Superior temporal gyrus (tissue), 1 donor: ENCODE measurements around the gene RFLNA.

Experiments
- DNase-seq: peaks from one replicate; pipeline ENCODE4 v3.0.0-alpha.2; 2016; ENCODE audit errors: extremely low spot score

RFLNA gene

GRCh38 chr12:124294780-124295341 lies at the start of gene RFLNA:
Gene RFLNA, plus strand, starts transcription at chr12:124295093. Its CDS starts 337 bp downstream, at chr12:124295430.
- DNase-seq, result no peak

DNA sequence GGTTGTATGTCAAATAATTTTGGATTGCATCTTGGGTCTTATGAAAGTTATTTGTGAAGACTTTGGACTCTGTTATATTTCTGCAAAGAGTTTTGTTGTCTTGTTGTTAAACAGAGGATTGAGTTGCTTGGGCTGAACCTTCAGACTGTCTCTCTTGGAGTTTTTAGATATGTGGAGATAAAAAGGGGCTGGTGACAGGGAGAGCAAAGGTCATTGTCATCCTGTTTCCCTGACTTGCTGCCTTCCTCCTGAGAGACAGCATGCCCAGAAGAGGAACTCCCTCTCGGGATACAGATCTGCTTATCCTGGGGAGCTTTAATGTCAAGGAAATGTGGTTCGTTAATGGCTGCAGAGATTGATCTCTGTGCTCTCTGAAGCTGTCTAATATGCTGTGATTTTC lies 47.6 kb upstream of the RFLNA start:
- DNase-seq, result no peak

GRCh38 chr12:124248941-124249825 lies 45.7 kb upstream of the RFLNA start:
- DNase-seq, result no peak

- DNase-seq, result no peak
These were observed 43.7 kb upstream of the RFLNA start for GRCh38 chr12:124251186-124251585.

GRCh38 chr12:124252964-124253363 lies 41.9 kb upstream of the RFLNA start:
- DNase-seq, result no peak

- DNase-seq, result no peak
These were observed 40.8 kb upstream of the RFLNA start for GRCh38 chr12:124254126-124254525.

DNA sequence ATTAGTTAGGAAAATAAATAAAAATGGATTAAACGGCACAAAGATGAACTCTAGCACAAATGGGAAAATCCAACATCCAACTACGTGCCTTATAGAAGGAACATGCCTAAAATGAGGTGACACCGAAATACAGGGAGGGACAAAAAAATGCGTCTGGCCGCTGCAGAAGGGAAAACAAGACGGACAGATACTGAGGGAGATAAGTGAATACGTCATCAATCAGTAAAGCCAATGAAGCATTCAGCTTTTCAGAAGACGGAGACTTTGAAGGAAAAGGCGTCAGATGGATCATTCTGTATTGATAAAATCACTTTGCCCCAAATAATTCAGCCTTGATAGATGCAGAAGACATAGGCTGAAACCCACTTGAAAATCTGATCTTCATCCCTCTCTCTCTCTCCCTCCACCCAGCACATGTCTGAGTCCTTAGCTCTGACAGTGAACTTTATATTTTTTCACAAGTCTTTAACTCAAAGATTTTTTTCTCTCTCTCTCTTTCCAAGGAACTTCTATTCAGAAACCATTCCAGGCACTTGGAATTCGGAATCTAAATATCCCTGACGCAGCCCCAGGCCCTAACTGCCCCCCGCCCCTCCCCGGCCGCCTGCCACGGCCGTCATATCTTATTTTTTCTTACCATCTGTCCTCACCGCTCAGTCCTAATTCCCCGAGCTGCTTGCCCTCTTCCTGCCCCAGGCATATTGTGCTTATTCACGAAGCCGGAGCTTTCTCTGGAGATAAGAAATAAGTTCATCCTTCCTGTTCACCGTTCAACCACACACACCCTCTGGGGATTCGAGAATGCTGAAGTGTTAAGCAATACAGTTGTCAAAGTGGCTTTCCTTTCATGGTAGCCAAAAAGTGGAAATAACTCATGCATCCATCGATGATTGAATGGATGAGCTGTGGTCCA lies 35.5 kb upstream of the RFLNA start:
- no peak for DNase-seq

DNA sequence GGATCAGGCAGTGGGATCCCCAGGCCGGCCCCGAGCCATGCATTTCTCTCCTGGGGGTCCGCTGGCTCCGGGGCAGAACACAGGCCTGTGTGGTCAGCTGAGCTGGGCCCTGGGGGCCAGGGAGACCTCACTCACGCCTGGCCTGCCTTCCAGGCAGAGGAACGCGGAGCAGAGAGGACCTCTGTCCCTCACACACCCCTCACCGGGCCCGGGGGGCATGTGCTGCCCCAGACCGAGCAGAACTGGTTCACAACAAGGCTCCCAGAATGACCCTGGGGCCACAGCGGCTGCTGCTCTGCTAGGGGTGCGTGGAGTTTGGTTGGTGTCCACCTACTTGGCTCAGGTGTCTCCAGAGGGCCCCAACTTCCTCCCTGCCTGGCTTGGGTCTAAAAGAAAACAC lies 33.0 kb upstream of the RFLNA start:
- no peak for DNase-seq

DNA sequence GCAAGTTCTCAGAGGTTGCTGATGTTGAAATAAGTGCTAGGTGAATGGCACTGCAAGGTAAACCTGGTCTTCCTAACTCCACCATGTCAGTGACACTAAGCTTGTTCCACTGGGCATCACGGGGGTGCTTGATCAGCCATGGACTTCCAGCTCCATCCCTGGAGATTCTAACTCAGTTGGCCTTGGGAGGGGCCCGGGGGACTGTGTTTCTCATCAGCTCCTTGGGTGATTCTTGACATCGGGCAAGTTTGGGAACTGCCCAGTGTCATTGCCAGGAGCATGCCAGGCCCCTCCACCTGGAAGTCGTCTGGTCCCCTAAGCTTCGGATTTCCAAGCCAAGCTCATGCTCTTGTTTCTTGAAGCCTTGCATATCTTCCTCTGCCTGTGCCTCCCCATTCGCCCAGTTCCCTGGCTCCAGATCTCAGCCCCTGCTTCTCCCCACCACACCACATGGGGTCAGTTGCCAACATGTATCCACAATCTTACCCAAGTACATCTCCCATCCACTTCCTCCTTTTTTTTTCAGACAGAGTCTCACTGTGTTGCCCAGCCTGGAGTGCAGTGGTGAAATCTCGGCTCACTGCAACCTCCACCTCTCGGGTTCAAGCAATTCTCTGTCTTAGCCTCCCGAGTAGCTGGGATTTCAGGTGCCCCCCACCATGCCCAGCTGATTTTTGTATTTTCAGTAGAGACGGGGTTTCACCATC lies 30.7 kb upstream of the RFLNA start:
- DNase-seq, result no peak

GRCh38 chr12:124264879-124265278 lies 30.0 kb upstream of the RFLNA start:
- DNase-seq, result no peak

GRCh38 chr12:124267205-124267778 lies 27.6 kb upstream of the RFLNA start:
- DNase-seq, result no peak

DNA sequence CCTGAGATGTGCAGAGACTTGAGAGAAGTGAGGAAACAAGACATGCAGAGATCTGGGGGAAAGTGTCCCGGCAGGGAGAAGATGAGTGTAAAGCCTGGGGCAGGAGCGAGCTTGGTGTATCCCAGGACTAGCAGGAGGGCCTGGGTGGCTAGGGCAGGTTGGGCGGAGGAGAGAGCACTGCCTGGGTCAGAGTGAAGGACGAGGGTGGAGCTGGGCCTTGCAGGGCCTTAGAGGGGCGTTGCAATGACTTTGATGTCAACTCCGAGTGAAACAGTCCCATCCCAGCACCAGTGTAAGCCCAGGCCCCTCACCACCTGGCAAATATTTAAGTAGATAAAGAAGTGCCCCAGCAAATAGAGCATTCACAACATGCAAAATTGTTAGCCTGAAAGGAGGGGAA lies 24.2 kb upstream of the RFLNA start:
- no peak for DNase-seq

DNA sequence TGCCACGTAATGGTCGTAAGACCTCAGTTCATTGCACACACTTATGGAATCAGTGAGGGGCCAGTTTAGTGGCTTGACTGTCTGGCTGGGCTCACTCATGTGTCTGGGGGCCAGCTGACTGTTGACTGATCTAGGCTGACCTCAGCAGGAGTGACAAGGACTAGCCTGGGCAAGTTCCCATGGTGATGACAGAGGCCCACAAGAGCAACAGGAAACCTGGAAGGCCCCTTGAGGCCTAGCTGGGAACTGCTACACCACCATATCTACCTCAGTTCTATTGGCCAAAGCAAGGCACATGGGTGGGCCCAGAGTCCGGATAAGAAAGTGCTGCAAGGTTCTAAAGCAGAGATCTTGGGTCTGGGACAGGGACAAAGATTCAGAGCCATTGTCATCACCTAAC lies 21.3 kb upstream of the RFLNA start:
- no peak for DNase-seq

GRCh38 chr12:124276337-124276736 lies 18.6 kb upstream of the RFLNA start:
- no peak for DNase-seq

GRCh38 chr12:124277394-124278241 lies 17.3 kb upstream of the RFLNA start:
- no peak for DNase-seq

DNA sequence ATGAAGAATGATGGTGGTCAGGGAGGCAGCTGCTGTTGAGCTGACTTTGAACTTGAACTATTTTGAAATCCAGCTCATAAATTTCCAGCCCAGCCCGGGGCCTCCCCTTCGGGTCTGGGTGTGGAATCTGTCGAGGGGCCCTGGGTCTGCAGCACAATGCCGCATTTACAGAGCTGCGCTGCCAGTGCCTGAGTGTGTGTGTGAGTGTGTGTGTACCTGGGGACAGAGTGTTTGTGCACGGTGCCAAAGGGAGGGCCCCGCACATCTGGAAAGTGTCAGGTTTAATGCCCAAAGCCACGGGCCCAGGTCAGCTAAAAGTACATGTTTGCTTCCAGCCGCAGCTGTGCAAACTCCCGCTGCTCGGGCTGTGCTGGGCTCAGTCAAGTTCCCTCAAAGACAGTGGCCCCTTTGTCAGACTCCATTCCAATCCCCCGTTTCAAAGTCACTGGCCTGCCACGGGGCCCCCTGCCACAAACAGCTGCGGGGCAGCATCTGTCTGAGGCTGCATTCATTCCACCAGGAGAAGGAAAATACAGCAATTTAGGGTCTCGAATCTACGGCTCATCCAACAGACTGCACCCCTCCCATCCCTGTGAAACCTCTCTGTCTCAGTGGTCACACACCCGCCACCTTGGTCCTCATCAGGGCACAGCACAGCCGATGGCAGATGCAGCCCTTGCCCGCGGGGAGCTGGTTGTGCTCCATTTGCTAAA lies 16.3 kb upstream of the RFLNA start:
- DNase-seq, result peak; percentile 59

GRCh38 chr12:124279315-124279714 lies 15.6 kb upstream of the RFLNA start:
- no peak for DNase-seq

GRCh38 chr12:124279846-124280360 lies 15.0 kb upstream of the RFLNA start:
- no peak for DNase-seq

GRCh38 chr12:124281309-124281708 lies 13.6 kb upstream of the RFLNA start:
- DNase-seq, result no peak

- no peak for DNase-seq
These were observed 12.6 kb upstream of the RFLNA start for GRCh38 chr12:124282287-124282686.
